ENCODE measurements around the gene CTU2. TPM values are rescaled to one million over a fixed set of nuclear protein-coding genes. Genes with fewer than 3 reads are reported as not detected.

CTU2 gene
- total and polyA plus RNA-seq, 9 of the 15 experiments (the other 6 are each of a cell fraction or from before 2014, with no cell fraction given): 1.3 to 105 (median 23.2) TPM

GRCh38 chr16:88737298-88738150, 31.2 kb downstream of the CTU2 start (continued):
- TF ChIP-seq E2F8 (IDR thresholded peaks at IDR 0.05; ENCODE audit: low read depth, partially characterized antibody) (peak; percentile 57), ZNF253 (CRISPR knock-in tag; conservative IDR thresholded peaks at IDR 0.05) (no peak), PRPF4 (IDR thresholded peaks at IDR 0.05; ENCODE audit: insufficient read depth, low read depth, low read length, poor library complexity, severe bottlenecking) (no peak), TSC22D4 (tag; IDR thresholded peaks at IDR 0.05) (no peak), ZFP36 (IDR thresholded peaks at IDR 0.05; ENCODE audit: low read depth, low read length, partially characterized antibody) (peak; percentile 33), EP300 (IDR thresholded peaks at IDR 0.05; ENCODE audit: low read length) (peak; percentile 35; the same call in 1 of the 2 replicates), ETS1 (conservative IDR thresholded peaks at IDR 0.05; ENCODE audit: control insufficient read depth, low read depth, low read length) (peak; percentile 79), FOXP4 (CRISPR knock-in tag; IDR thresholded peaks at IDR 0.05; ENCODE audit: borderline replicate concordance) (no peak), RBM15 (IDR thresholded peaks at IDR 0.05; ENCODE audit: insufficient read depth, low read length) (no peak), SRSF3 (IDR thresholded peaks at IDR 0.05; ENCODE audit: insufficient read depth, low read length) (no peak), FIP1L1 (IDR thresholded peaks at IDR 0.05; ENCODE audit: low read depth, low read length, poor library complexity, severe bottlenecking) (peak; percentile 94), HDAC2 (IDR thresholded peaks at IDR 0.05) (peak; percentile 34; the same call in 1 of the 2 replicates), ZC3H11A (IDR thresholded peaks at IDR 0.05; ENCODE audit: low read depth, low read length) (no peak), TBP (optimal IDR thresholded peaks at IDR 0.05; ENCODE audit: low read depth, low read length) (no peak), ZEB2 (IDR thresholded peaks at IDR 0.05) (no peak), NCOA6 (IDR thresholded peaks at IDR 0.05) (no peak), STAG1 (CRISPR knock-in tag; IDR thresholded peaks at IDR 0.05; ENCODE audit: borderline replicate concordance) (peak; percentile 75; the same call in 1 of the 2 replicates), DLX4 (CRISPR knock-in tag; IDR thresholded peaks at IDR 0.05) (no peak), HES1 (IDR thresholded peaks at IDR 0.05; ENCODE audit: low read depth) (no peak)
